ENCODE data around the gene KLHL17.
A peak's percentile ranks its signal among the peaks of the same experiment; 100 is the strongest.
"Not testable (repeated sequence)": the region's sequence is repeated elsewhere in the genome, so short reads cannot be mapped to it uniquely, and the experiment has no call there.

Gene KLHL17

GRCh38 chr1:970242-970972 lies 10.0 kb downstream of the KLHL17 start:
- no peak for DNase-seq

- DNase-seq, result no peak
Measured at GRCh38 chr1:970973-971730, 10.8 kb downstream of the KLHL17 start.

DNA sequence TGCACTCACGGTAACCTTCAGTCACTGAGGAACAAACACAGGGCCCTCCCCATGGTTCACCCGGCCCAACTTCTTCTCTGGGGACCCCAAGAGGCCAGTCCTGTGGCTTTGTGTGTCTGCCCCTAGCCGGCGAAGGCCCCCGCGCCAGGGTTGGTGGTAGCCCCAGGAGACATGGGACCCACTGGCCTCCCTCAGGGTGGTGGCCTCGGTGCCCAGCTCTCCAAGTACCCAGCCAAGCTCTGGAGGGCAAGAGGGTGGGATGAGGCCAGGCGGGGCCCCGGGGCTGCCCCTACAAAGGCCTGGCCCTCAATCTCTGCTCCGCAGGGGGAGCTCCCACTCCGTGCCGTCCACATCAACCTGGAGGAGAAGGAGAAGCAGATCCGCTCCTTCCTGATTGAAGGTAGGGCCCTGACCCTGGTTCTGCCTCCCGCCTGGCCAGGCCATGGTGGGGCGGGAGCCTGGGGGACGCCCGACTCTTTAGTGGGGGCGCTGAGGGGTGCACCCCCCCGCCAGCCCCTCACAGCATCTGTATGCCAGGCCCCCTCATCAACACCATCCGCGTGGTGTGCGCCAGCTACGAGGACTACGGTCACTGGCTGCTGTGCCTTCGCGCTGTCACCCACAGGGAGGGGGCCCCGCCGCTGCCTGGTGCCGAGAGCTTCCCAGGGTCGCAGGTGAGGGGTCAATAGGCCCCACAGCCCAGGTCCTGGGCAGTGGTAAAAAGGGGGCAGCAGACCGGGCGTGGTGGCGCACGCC lies 11.5 kb downstream of the KLHL17 start:
- DNase-seq, result no peak

DNA sequence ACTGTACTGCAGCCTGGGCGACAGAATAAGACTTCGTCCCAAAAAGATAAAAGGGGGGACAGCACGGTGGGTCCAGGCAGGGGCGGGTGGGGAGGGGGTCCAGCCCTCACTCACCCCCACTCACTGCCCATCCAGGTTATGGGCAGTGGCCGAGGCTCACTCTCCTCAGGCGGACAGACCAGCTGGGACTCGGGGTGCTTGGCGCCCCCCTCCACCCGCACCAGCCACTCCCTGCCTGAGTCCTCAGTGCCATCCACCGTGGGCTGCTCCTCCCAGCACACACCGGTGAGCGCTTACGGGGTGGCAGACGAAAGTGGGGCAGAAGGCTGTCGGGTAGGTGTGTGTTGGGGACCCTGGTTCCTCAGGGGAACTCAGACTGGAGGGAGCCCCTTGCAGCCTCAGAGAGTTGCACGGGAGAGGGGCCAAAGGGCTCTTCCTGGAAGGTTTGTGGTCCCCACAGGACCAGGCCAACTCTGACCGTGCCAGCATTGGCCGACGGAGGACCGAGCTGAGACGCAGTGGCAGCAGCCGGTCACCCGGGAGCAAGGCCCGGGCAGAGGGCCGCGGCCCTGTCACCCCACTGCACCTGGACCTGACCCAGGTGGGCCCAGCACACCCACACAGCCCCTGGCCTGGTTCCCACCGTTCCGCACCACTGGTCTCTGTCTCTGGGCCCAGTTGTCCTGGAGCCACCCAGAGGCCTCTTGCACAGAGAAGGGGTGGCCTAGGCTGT lies 12.5 kb downstream of the KLHL17 start:
- no peak for DNase-seq

- no peak for DNase-seq
Measured at GRCh38 chr1:973459-974292, 13.3 kb downstream of the KLHL17 start.

DNA sequence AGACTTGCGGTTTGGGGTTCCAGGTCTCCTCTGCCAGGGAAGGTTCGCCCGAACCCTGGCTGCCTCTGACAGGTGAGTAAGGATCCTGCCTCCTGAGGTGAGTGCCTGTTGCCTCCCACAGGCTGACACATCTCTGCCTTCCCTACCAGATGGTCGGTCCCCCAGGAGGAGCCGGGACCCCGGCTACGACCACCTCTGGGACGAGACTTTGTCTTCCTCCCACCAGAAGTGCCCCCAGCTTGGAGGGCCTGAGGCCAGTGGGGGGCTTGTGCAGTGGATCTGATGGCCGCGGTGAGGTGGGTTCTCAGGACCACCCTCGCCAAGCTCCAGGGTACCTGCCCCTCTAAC lies 13.9 kb downstream of the KLHL17 start:
- no peak for DNase-seq

DNA sequence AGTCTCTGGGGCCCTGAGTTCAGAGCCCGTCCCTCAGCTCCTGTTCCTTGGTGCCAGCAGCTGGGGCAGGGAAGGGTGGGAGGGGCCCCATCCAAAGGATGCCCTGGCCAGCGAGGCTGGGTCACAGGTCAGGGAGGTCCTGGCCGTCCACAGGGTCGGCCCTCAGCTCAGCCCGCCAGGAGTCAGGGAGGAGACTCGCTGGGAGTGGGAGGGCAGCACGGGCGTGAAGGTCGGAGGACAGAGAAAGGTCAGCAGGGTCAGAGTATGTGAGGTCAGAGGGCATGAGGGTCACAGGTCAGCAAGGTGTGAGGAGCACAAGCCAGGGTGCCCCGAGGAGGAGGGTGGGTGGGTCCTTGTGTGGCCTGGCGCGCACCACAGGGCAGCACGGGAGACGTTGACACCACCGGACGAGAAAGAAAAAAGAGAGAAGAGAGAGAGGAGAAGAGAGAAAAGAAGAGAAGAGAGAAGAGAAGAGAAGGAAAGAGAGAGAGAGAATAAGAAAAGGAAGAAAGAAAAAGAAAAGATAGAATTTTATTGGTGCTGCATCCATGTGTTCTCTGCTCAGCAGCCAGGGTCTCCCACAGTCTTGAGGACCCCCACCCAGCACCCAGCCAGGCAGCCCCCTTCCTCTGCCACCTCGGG lies 14.4 kb downstream of the KLHL17 start:
- no peak for DNase-seq

DNA sequence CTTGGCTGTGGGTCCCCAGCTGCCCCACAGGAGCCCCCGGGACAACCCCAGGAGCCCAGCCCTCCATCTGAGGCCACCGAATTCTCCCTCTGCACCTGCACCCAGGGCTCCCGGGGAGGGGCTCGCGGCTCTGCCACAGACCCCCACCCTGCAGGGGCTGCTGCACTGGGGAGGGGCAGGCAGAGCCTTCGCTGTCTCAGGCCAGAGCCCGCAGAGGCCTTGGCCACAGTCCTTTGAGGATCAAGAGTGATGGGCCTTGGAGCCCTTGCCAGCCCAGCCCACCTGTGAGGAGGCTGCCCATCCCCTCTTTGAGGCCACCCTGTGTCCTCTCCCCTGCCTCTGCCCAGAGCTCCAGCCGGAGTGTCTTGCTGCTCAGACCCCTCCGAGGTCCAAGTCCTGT lies 15.0 kb downstream of the KLHL17 start:
- no peak for DNase-seq

GRCh38 chr1:975896-976683 lies 15.7 kb downstream of the KLHL17 start:
- peak; percentile 59 for DNase-seq

DNA sequence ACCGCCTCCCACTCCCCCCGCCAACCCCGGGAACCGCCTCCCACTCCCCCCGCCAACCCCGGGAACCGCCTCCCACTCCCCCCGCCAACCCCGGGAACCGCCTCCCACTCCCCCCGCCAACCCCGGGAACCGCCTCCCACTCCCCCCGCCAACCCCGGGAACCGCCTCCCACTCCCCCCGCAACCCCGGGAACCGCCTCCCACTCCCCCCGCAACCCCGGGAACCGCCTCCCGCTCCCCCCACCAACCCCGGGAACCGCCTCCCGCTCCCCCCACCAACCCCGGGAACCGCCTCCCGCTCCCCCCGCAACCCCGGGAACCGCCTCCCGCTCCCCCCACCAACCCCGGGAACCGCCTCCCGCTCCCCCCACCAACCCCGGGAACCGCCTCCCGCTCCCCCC lies 16.4 kb downstream of the KLHL17 start:
- DNase-seq, result not testable (repeated sequence)

GRCh38 chr1:978069-978834 lies 17.9 kb downstream of the KLHL17 start:
- no peak for DNase-seq

DNA sequence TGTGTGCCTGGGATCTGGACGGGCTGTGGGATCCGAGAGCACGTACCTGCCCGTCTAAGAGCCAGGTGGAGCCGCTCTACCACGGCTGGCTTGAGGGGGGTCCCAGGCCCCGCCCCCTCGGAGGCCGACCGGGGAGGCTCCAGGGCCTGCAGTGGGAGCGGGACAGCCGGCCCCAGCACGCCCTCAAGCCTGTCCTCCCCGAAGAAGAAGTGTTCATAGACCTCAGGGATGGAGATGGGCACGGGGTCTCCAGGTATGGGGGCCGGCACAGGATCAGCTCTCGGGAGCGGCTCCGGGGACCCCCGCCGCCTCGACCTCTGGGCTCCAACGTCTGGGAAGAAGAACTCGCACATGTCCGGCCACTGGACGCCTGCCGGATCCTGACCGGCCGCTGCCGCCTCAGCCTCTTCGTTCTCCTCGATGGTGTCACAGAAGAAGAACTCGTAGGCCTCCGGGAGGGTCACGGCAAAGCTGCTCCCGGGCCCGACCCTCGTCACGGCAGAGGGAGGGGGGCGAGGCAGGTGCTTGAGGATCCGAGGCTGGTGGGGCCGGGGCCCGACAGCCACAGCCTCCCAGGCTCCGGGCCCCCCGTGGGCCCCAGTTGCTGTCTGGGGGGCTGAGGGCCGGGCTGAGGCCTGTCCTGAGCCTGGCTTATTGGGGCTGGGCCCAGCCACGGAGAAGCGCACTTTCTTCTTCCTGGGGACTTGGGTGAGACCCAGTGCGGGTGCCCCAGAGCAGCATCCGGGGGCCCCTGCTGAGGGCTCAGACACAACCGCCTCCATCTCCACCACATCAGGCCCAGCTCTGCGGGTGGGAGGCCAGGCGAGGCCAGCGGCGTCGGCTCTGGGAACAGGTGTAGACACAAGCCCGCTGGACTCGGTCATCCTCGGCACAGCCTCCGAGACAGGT lies 18.7 kb downstream of the KLHL17 start:
- DNase-seq, result no peak

DNA sequence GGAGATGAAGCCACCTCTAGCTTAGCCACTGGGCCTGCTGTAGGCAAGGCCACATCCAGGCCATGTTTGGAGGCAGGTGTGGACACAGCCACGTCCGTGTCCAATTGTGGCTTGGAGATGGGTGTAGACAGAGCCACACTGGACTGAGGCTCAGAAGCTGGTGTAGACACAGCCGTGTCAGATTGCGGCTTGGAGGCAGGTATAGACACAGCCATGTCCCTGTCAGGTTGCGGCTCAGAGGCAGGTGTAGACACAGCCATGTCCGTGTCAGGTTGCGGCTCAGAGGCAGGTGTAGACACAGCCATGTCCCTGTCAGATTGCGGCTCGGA lies 19.3 kb downstream of the KLHL17 start:
- DNase-seq, result no peak

DNA sequence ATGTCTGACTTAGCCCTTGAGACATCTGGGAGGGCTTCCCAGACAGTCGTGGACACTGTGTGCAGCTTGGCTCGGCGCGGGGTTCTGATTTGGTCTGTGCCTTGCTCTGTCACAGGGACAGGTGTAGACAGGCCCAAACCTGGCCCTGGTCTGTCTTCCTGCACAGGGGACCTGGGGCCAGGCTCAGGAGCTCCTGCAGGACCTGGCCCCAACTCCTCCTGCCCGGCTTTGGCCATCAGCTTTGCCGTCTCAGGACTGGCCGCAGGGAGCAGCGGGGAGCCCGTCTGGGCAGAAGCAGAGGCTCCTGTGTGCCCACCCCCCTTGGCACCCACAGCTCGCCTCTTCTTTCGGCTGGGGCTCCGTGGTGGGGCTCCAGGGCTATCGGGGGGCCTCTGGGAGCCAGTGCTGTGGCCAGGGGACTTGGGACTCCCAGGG lies 19.8 kb downstream of the KLHL17 start:
- DNase-seq, result no peak

GRCh38 chr1:980602-981395 lies 20.4 kb downstream of the KLHL17 start:
- DNase-seq, result no peak

DNA sequence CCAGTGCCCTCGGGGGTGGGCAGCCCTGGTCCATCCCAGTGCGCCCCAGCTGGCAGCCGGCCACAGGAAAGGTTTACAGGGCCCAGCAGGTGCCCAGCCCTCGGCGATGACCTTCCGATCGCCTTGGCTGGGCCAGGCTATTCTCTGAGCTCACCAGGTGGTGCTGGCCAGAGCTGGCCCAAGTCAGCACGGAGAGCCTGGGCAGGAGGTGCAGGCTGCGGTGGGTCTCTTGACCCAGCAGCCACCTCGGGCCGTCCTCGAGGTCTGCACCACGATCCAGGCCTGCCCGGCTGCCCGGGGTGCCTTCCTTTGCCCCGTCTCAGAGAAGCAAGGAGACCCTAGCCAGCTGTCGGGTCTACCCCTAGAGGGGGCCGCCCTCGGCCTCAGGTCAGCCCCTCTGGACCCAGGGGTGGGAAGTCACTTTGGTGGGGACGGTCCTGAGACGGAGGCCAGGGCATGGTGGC lies 21.1 kb downstream of the KLHL17 start:
- no peak for DNase-seq

DNA sequence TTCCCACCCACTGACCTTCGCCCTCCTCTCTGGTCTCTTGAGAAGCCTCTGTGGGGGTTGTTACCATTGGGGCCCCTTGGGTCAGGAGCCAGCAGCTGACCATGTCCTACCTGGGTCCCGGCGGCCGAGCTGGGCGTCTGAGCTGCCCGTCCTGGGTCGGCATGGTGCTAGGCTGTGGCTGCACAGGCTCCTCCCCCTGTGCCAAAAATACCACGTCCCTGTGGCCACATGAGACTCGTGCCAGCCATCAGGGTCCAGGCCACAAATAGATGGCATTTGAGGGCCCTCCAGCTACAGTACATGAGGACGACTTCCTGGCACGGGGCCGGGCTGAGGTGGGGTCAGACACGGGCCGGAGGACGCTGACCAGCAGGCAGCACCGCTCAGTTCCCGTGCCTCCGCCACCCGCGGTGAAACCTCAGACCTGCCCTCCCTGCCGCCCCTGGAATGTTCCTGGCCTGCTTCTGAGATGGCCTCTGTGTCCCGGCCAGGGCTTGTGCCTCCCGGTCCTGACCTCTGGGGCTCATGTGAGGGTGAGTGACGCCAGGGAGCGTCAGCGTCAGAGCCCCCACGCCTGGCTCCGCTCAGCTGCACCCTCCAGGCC lies 21.7 kb downstream of the KLHL17 start, which contains the start of gene PERM1:
TSS of gene PERM1 (minus strand) at position 139 of the 604 bp plus-strand sequence. CDS start 1,064 bp downstream, outside the sequence.
- DNase-seq, result no peak
